ENCODE results near the gene PGAP1.

DNA sequence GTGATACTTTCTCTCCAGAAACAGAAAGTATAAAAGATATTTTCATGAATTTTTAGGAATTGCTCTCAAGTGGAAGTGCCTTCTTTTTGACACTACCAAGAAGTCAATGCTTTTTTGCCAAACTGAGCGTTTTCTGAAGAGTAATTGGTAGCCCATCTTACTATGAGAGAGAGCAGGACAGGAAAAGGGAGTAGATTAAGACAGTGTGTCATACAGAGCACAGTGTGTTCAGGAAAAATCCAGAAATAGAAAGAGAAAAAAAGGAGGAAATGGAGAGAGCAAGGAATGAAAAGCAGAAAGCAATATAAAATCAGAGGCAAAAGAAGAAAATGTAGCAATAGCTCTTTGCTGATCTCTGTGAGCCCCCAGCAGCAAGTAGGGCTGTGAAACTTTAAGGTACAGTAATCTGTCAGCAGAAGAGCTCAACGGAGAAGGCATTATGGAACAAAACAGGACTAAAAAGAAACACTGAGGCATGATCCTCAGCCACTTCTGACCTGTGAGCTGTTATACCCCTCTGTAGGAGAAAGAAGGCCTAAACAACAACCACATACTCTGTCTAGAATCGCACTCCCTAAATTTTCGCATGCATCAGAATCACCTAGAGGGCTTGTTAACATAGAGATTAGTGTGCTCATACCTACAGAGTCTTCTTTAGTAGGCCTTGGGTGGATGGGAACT is 15.0 kb upstream of the PGAP1 start:
- TF ChIP-seq, protein P1, sequence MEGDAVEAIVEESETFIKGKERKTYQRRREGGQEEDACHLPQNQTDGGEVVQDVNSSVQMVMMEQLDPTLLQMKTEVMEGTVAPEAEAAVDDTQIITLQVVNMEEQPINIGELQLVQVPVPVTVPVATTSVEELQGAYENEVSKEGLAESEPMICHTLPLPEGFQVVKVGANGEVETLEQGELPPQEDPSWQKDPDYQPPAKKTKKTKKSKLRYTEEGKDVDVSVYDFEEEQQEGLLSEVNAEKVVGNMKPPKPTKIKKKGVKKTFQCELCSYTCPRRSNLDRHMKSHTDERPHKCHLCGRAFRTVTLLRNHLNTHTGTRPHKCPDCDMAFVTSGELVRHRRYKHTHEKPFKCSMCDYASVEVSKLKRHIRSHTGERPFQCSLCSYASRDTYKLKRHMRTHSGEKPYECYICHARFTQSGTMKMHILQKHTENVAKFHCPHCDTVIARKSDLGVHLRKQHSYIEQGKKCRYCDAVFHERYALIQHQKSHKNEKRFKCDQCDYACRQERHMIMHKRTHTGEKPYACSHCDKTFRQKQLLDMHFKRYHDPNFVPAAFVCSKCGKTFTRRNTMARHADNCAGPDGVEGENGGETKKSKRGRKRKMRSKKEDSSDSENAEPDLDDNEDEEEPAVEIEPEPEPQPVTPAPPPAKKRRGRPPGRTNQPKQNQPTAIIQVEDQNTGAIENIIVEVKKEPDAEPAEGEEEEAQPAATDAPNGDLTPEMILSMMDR (conservative IDR thresholded peaks at IDR 0.05; ENCODE audit: low read depth, low read length) = no peak
- TF ChIP-seq EZH2 (IDR thresholded peaks at IDR 0.05; ENCODE audit: low read length, unreplicated experiment) (no peak), EZH2phosphoT487 (IDR thresholded peaks at IDR 0.05; ENCODE audit: borderline replicate concordance, low read length) (no peak)

Measured in PC-3 (cell line).